Measurements from ENCODE around the gene OR5AR1. TPM values are rescaled to one million over a fixed set of nuclear protein-coding genes. Genes with fewer than 3 reads are reported as not detected.

OR5AR1 gene
- total RNA-seq, result not detected
- not detected for polyA plus RNA-seq (ENCODE audit: insufficient read depth, low read depth, low replicate concordance)
- long read RNA-seq, donor 1, result 0 reads
- long read RNA-seq, donor 2, result 0 reads
- long read RNA-seq, donor 3, result 0 reads
- long read RNA-seq, donor 4, result 0 reads
- long read RNA-seq, donor 5, result 0 reads
- long read RNA-seq, donor 6, result 0 reads
- long read RNA-seq, donor 7, result 0 reads
- long read RNA-seq, donor 8, result 0 reads
- long read RNA-seq, donor 9, result 0 reads
- long read RNA-seq, donor 10, result 0 reads

DNA sequence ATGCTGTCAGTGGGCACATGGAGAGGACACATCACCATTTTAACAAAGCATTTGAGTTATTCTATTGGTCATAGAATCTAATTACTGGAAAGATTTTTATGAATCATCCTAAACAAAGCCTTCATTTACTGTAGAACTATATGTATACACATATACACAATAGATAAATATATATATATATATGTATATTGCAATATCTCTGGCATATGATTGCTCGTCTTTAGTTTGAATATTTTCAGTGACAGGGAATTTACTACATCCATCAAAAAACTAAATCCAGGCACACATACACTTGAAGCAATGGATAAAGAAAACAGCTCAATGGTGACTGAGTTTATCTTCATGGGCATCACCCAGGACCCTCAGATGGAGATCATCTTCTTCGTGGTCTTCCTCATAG is at the start of gene OR5AR1:
TSS of gene OR5AR1 (plus strand) at position 301 of the 400 bp plus-strand sequence. CDS start at position 301, 0 bp downstream.
- Histone ChIP-seq H3K27ac (ENCODE audit: low read depth in 2 of 2, low read length in 2 of 2) (no peak within 1 kb of the TSS), H3K9me3 (ENCODE audit: control insufficient read depth in 2 of 3, insufficient read depth in 1 of 3, low read length in 3 of 3) (no peaks in the 10 kb centered on the region), H3K36me3 (ENCODE audit: control insufficient read depth in 2 of 3, insufficient read depth in 3 of 3, low read length in 3 of 3) (no peaks in the 10 kb centered on the region), H3K27me3 (ENCODE audit: control insufficient read depth, insufficient read depth, low read length) (no peaks in the 10 kb centered on the region), H3K4me3 (ENCODE audit: low read length in 3 of 3) (no peak within 1 kb of the TSS), H3K4me1 (ENCODE audit: control insufficient read depth in 2 of 3, insufficient read depth in 2 of 3, low read depth in 1 of 3, low read length in 3 of 3) (no peaks in the 10 kb centered on the region), H3K9ac (ENCODE audit: low read length in 3 of 3) (no peak within 1 kb of the TSS)
- DNase-seq (no peak), FAIRE-seq (no peak)
- intact Hi-C loops (cut with DNase I), result no loop called here
- TF ChIP-seq, protein P1, sequence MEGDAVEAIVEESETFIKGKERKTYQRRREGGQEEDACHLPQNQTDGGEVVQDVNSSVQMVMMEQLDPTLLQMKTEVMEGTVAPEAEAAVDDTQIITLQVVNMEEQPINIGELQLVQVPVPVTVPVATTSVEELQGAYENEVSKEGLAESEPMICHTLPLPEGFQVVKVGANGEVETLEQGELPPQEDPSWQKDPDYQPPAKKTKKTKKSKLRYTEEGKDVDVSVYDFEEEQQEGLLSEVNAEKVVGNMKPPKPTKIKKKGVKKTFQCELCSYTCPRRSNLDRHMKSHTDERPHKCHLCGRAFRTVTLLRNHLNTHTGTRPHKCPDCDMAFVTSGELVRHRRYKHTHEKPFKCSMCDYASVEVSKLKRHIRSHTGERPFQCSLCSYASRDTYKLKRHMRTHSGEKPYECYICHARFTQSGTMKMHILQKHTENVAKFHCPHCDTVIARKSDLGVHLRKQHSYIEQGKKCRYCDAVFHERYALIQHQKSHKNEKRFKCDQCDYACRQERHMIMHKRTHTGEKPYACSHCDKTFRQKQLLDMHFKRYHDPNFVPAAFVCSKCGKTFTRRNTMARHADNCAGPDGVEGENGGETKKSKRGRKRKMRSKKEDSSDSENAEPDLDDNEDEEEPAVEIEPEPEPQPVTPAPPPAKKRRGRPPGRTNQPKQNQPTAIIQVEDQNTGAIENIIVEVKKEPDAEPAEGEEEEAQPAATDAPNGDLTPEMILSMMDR (IDR thresholded peaks at IDR 0.05; ENCODE audit: borderline replicate concordance, extremely low read depth, insufficient read depth), result no peak

DNA sequence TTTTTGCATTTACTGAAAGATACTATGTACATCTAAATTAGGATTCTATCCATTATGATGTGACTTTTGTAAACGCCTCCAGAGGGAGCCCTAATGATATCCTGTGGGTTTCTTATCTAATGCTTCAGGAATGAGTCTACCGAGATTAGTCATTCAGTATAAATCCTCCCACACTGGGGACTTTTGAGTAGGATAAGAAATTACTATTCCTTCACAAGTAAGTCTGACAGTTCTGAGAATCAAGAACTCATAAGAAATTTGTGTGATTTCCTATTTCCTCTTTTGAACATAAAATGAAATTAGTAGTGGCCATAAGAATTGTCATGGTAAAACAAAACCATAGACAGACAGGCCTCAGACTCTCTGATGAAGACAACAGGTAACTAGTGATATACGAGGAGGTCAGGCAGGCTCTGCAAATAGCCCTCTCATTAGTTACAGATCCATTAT is 38.8 kb upstream of the OR5AR1 start:
- Histone ChIP-seq H3K27ac (ENCODE audit: low read depth in 2 of 2, low read length in 2 of 2) (no peak overlapping the region), H3K4me1 (ENCODE audit: control insufficient read depth in 2 of 3, insufficient read depth in 2 of 3, low read depth in 1 of 3, low read length in 3 of 3) (no peaks in the 10 kb centered on the region)
- intact Hi-C loops (cut with DNase I), result no loop called here

DNA sequence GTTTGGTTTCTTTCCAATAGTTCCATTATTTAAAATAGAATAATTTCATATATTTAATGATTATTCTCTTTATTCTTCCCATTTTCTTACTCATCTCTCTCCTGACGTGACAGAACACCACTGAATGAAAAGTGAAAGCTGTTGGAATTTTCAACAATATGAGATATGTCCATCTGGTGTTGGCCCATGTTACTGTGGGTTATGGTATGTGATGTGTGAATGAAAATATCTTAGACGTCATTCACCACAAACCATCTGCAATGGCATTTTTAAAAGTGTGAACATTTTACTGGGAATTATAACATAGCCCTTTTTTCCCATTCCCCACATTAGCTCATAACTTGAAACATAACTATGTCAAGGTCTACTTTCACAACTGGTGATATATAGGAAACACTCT is 37.5 kb upstream of the OR5AR1 start:
- Histone ChIP-seq H3K4me3 (ENCODE audit: low read length in 3 of 3) (no peak overlapping the region), H3K9ac (ENCODE audit: low read length in 3 of 3) (no peak overlapping the region), H3K27me3 (ENCODE audit: control insufficient read depth, insufficient read depth, low read length) (no peaks in the 10 kb centered on the region), H3K4me1 (ENCODE audit: control insufficient read depth in 2 of 3, insufficient read depth in 2 of 3, low read depth in 1 of 3, low read length in 3 of 3) (no peaks in the 10 kb centered on the region), H3K36me3 (ENCODE audit: control insufficient read depth in 2 of 3, insufficient read depth in 3 of 3, low read length in 3 of 3) (no peaks in the 10 kb centered on the region), H3K27ac (ENCODE audit: low read depth in 2 of 2, low read length in 2 of 2) (no peak overlapping the region), H3K9me3 (ENCODE audit: control insufficient read depth in 2 of 3, insufficient read depth in 1 of 3, low read length in 3 of 3) (no peaks in the 10 kb centered on the region)
- no peak for FAIRE-seq
- intact Hi-C loops (cut with DNase I), result no loop called here
- TF ChIP-seq, protein P1 (IDR thresholded peaks at IDR 0.05; ENCODE audit: borderline replicate concordance, extremely low read depth, insufficient read depth), result no peak
- DNase-seq, result no peak

More for the DNA sequence above, 38.8 kb upstream of the OR5AR1 start:
- Histone ChIP-seq H3K9ac (ENCODE audit: low read length in 3 of 3) (no peak overlapping the region), H3K9me3 (ENCODE audit: control insufficient read depth in 2 of 3, insufficient read depth in 1 of 3, low read length in 3 of 3) (no peaks in the 10 kb centered on the region), H3K4me3 (ENCODE audit: low read length in 3 of 3) (no peak overlapping the region), H3K36me3 (ENCODE audit: control insufficient read depth in 2 of 3, insufficient read depth in 3 of 3, low read length in 3 of 3) (no peaks in the 10 kb centered on the region), H3K27me3 (ENCODE audit: control insufficient read depth, insufficient read depth, low read length) (no peaks in the 10 kb centered on the region)
- TF ChIP-seq, protein P1 (IDR thresholded peaks at IDR 0.05; ENCODE audit: borderline replicate concordance, extremely low read depth, insufficient read depth), result peak; percentile 34
- FAIRE-seq, result peak; percentile 68
- peak in 2 of 5 donors; percentile 32 to 58 for DNase-seq

Measured in kidney (tissue), 22 donors.